ENCODE data around the gene NCK2. TPM values are rescaled to one million over a fixed set of nuclear protein-coding genes. Genes with fewer than 3 reads are reported as not detected.

The NCK2 gene
- total and polyA plus RNA-seq, 9 of the 15 experiments (the other 6 are each of a cell fraction or from before 2014, with no cell fraction given) = 0.90 to 27.9 (median 15.9) TPM

DNA sequence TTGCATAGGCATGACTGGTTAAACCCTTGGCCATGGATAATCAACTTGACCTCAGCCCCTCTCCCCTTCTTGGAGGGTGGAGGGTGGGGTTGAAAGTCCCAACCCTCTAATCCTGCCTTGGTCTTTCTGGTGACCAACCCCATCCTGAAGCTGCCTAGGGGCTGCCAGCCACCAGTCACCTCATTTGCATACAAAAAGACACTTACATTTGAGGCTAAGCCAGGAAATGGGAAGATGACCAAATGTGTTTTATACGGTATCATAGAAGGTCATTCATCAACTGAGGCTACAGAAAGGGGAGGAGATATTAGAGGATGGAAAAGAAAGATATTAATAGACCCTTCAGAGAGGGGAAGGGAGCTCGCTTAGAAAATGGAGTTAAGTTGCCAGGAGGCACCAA lies 96.8 kb downstream of the NCK2 start:
- CTCF ChIA-PET (ENCODE audit: low intra/inter-chr PET ratio) = no interaction called here
- Histone ChIP-seq H3K9me3 (replicated peaks; ENCODE audit: control insufficient read depth, insufficient read depth, low read depth, low read length) (no peaks in the 10 kb centered on the region), H3K79me2 (ENCODE audit: control insufficient read depth, insufficient read depth, low read length) (peaks cover 4% of the 10 kb centered on the region; the same call in 1 of the 3 replicates), H3K27ac (ENCODE audit: extremely low read depth, low read depth, low read length) (no peak overlapping the region), H3K4me3 (no peak overlapping the region), H3K9ac (ENCODE audit: insufficient read depth in 1 of 2, low read depth in 2 of 2, low read length in 2 of 2) (no peak overlapping the region), H3K27me3 (ENCODE audit: control insufficient read depth in 2 of 2, insufficient read depth in 2 of 2, low read length in 2 of 2) (no peaks in the 10 kb centered on the region), H3K9me1 (ENCODE audit: control insufficient read depth, insufficient read depth, low read length) (no peaks in the 10 kb centered on the region), H3K4me2 (ENCODE audit: insufficient read depth, low read length) (no peak overlapping the region), H3K4me1 (replicated peaks in 1 of 2; ENCODE audit: control insufficient read depth in 2 of 2, insufficient read depth in 2 of 2, low read length in 2 of 2) (peaks cover 4 to 10% of the 10 kb centered on the region in 2 experiments; a peak in 3 of 5 replicates), H3K36me3 (ENCODE audit: control insufficient read depth, insufficient read depth, low read length) (no peaks in the 10 kb centered on the region), H4K20me1 (replicated peaks; ENCODE audit: control insufficient read depth, insufficient read depth, low read length) (no peaks in the 10 kb centered on the region; the same call in 1 of the 2 replicates), H2AFZ (ENCODE audit: low read depth, low read length) (no peak overlapping the region)
- intact Hi-C loops (cut with micrococcal nuclease) (no loop called here), in situ Hi-C loops (cut with MboI) (no loop called here)
- 42% methylated on average over 2 of the region's 2 CpGs for WGBS (ENCODE audit: insufficient coverage, low coverage, missing lambda C conversion rate)
- no TSS peak for BruUV-seq (replicated peaks)
- no peak for DNase-seq (ENCODE audit: extremely low read depth in 1 of 4, low spot score in 3 of 4)
- ATAC-seq = no peak
- POLR2A ChIA-PET = interaction anchor here (0.9 to 1.3 kb wide), 2 partner anchors 8 to 11 kb away, joined by 3 to 4 read pairs; no protein-coding TSS in a partner anchor
- FAIRE-seq = no peak
- no peak for TF ChIP-seq POLR2H (tag; IDR thresholded peaks at IDR 0.05; ENCODE audit: low read depth)
- TF ChIP-seq, protein P1, sequence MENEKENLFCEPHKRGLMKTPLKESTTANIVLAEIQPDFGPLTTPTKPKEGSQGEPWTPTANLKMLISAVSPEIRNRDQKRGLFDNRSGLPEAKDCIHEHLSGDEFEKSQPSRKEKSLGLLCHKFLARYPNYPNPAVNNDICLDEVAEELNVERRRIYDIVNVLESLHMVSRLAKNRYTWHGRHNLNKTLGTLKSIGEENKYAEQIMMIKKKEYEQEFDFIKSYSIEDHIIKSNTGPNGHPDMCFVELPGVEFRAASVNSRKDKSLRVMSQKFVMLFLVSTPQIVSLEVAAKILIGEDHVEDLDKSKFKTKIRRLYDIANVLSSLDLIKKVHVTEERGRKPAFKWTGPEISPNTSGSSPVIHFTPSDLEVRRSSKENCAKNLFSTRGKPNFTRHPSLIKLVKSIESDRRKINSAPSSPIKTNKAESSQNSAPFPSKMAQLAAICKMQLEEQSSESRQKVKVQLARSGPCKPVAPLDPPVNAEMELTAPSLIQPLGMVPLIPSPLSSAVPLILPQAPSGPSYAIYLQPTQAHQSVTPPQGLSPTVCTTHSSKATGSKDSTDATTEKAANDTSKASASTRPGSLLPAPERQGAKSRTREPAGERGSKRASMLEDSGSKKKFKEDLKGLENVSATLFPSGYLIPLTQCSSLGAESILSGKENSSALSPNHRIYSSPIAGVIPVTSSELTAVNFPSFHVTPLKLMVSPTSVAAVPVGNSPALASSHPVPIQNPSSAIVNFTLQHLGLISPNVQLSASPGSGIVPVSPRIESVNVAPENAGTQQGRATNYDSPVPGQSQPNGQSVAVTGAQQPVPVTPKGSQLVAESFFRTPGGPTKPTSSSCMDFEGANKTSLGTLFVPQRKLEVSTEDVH (IDR thresholded peaks at IDR 0.05; ENCODE audit: low read depth, partially characterized antibody) = no peak
- TF ChIP-seq, protein P2, sequence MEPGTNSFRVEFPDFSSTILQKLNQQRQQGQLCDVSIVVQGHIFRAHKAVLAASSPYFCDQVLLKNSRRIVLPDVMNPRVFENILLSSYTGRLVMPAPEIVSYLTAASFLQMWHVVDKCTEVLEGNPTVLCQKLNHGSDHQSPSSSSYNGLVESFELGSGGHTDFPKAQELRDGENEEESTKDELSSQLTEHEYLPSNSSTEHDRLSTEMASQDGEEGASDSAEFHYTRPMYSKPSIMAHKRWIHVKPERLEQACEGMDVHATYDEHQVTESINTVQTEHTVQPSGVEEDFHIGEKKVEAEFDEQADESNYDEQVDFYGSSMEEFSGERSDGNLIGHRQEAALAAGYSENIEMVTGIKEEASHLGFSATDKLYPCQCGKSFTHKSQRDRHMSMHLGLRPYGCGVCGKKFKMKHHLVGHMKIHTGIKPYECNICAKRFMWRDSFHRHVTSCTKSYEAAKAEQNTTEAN (CRISPR knock-in tag; IDR thresholded peaks at IDR 0.05) = no peak
- no peak for TF ChIP-seq STAT5B (CRISPR knock-in tag; IDR thresholded peaks at IDR 0.05)
- TF ChIP-seq RBM15 (IDR thresholded peaks at IDR 0.05; ENCODE audit: insufficient read depth, low read length) = no peak
- TF ChIP-seq NEUROD1 (IDR thresholded peaks at IDR 0.05; ENCODE audit: borderline replicate concordance, low read depth, low read length, partially characterized antibody) = no peak
- TF ChIP-seq HNRNPLL (IDR thresholded peaks at IDR 0.05; ENCODE audit: low read depth, low read length, poor library complexity, severe bottlenecking) = no peak
- no peak for TF ChIP-seq NR2F6 (CRISPR knock-in tag; IDR thresholded peaks at IDR 0.05)
- no peak for TF ChIP-seq TSC22D4 (tag; IDR thresholded peaks at IDR 0.05)
- no peak for TF ChIP-seq TARDBP (IDR thresholded peaks at IDR 0.05)
- TF ChIP-seq CAMTA2 (CRISPR knock-in tag; conservative IDR thresholded peaks at IDR 0.05) = no peak
- no peak for TF ChIP-seq ARNT (IDR thresholded peaks at IDR 0.05)

Data from K562 (cell line).